T47D (cell line): ENCODE results near the gene KBTBD3.
"Not testable (repeated sequence)": the region's sequence is repeated elsewhere in the genome, so short reads cannot be mapped to it uniquely, and the experiment has no call there.

Experiments
- DNase-seq, 2 experiments: peaks; one replicate each; pipeline versions ENCODE4 v3.0.0 to v3.0.0-alpha.2; 2011 to 2012; ENCODE audit warnings: low read depth in 1 of 2, low spot score in 1 of 2
- JUND ChIP-seq: IDR thresholded peaks from 2 replicates; pipeline ENCODE4 v1.6.1; 2012; ENCODE audit warnings: low read depth
- in situ Hi-C: cut with HindIII; loops from 2 replicates; pipeline ENCODE4 v1.10.0; 2016; ENCODE audit warnings: low sequenced_read_pairs, low pct_unique_long_range_greater_than_20kb

Gene KBTBD3

GRCh38 chr11:106077609-106078455 is 685 bp upstream of the KBTBD3 start, which contains the start of gene AASDHPPT:
AASDHPPT (plus strand) TSS chr11:106077662; CDS start chr11:106077711, 49 bp downstream.
- in situ Hi-C loops = no loop called here
- DNase-seq = peak in 1 of 2 experiments; percentile 35
- TF ChIP-seq JUND = no peak

- TF ChIP-seq JUND = no peak
- in situ Hi-C loops = no loop called here
- no peak for DNase-seq
Observed at GRCh38 chr11:106076171-106076918, 802 bp downstream of the KBTBD3 start.

DNA sequence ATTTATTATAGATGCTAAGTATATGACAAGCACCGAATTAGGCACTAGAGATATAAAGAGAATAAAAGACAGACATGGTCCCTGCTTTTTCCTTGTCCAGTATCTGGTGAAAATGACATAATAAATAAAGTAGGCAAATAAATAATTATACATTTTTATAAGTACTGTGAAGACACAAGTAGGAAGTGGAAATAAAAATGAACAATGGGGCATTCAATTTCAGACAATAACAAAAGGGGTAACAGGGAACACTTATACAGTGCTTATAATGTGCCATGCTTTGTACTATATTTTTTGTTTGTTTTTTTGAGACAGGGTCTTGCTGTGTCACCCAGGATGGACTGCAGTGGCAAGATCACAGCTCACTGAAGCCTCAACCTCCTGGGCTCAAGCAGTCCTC is 4.3 kb downstream of the KBTBD3 start:
- no peak for DNase-seq
- in situ Hi-C loops = no loop called here

DNA sequence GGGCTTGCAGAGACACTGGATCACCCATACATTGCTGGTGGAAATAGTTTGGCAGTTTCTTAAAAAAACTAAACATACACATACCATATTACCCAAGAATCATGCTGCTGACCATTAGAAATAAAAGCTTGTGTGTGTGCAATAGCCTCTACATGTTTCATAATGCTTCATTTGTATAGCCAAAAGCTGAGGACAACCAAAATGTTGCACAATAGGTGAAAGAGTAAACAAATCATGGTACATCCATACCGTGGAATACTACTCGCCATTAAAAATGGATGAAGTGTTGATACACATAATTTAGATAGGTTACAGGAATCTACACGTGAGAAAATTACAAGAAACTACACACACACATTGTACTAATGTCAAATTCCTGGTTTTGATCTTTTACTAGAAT is 6.5 kb downstream of the KBTBD3 start:
- no peak for TF ChIP-seq JUND
- in situ Hi-C loops = no loop called here
- DNase-seq = no peak

More for the DNA sequence above, 4.3 kb downstream of the KBTBD3 start:
- no peak for TF ChIP-seq JUND

- no peak for TF ChIP-seq JUND
- in situ Hi-C loops = no loop called here
- DNase-seq = no peak
Observed at GRCh38 chr11:106063009-106063408, 14.1 kb downstream of the KBTBD3 start.

- DNase-seq = no peak
- in situ Hi-C loops = no loop called here
- TF ChIP-seq JUND = no peak
Observed at GRCh38 chr11:106061954-106062949, 14.9 kb downstream of the KBTBD3 start.

DNA sequence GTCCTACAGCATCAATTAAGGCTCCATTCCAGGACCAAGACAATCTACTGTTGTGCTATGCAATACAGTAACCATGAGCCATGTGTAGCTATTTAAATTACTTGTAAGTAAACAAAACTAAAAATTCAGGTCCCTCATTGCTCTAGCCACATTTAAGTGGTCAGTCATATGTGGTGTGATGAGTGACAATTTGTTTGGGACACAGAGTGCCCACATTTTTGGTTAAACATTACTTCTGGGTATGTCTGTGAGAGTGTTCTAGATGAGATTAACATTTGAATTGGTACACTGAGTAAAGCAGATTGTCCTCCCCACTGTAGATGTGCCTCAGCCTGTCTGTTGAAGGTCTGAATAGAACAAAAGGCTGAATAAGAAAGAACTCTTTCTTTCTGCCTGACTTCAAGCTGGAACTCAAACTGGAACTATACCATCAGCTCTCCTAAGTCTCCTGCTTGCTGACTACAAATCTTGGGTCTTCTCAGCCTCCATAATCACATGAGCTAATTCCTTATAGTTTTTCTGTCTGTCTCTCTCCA is 15.8 kb downstream of the KBTBD3 start:
- DNase-seq = no peak
- in situ Hi-C loops = no loop called here
- no peak for TF ChIP-seq JUND

- no peak for DNase-seq
- in situ Hi-C loops = no loop called here
- no peak for TF ChIP-seq JUND
Observed at GRCh38 chr11:106059617-106060016, 17.5 kb downstream of the KBTBD3 start.

- in situ Hi-C loops, DNase-seq: not testable (repeated sequence)
Observed at GRCh38 chr11:106058377-106058776, 18.8 kb downstream of the KBTBD3 start.

DNA sequence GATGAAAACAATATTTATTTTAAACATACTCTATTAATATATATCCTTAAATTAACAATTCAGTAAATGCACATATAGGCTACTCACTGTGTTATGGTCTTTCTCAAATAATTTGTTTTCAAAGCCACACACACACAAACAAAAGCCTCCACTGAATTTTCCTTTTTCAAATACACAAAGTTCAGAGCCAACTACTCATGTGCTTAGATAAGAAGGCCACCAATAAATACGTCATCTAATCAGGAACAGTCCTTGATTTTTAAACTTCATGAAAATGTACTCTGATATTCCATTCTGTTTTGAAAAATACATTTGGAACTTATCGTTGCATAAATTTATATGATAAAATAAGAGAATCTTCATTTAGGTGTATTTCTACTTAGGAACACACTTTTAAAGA is 26.0 kb downstream of the KBTBD3 start:
- TF ChIP-seq JUND = no peak
- DNase-seq = no peak
- in situ Hi-C loops = no loop called here

- no peak for DNase-seq
- in situ Hi-C loops = no loop called here
- no peak for TF ChIP-seq JUND
Observed at GRCh38 chr11:106049727-106050476, 27.2 kb downstream of the KBTBD3 start.

- DNase-seq = no peak
- in situ Hi-C loops = no loop called here
- no peak for TF ChIP-seq JUND
Observed at GRCh38 chr11:106047631-106048030, 29.5 kb downstream of the KBTBD3 start.
